Fibroblast of skin of right biceps (primary cell): ENCODE measurements around the gene PGC.
A peak's percentile ranks its signal among the peaks of the same experiment; 100 is the strongest.

Experiments
- DNase-seq: peaks from one replicate; pipeline ENCODE4 v3.0.0-alpha.2; 2013

Gene PGC

GRCh38 chr6:41693281-41694240 lies 53.6 kb downstream of the PGC start:
- DNase-seq: no peak

- no peak for DNase-seq
These were observed 54.5 kb downstream of the PGC start for GRCh38 chr6:41692730-41693129.

- DNase-seq: no peak
These were observed 55.0 kb downstream of the PGC start for GRCh38 chr6:41692080-41692675.

GRCh38 chr6:41691426-41692079 lies 55.6 kb downstream of the PGC start:
- DNase-seq: no peak

- no peak for DNase-seq
These were observed 56.5 kb downstream of the PGC start for GRCh38 chr6:41690541-41691330.

- DNase-seq: peak; percentile 50
These were observed 57.8 kb downstream of the PGC start for GRCh38 chr6:41689171-41690008.

- no peak for DNase-seq
These were observed 58.8 kb downstream of the PGC start for GRCh38 chr6:41688256-41688965.

- no peak for DNase-seq
These were observed 59.6 kb downstream of the PGC start for GRCh38 chr6:41687501-41688175.
